HG02763 (cell line): ENCODE results near the gene SLF2.

Experiments used
- ATAC-seq: cut with Tn5 transposase; IDR thresholded peaks from one replicate; pipeline ENCODE4 v1.9.1; 2021; ENCODE audit warnings: mild to moderate bottlenecking, moderate library complexity; ENCODE audit not compliant: unreplicated experiment

SLF2 gene

DNA sequence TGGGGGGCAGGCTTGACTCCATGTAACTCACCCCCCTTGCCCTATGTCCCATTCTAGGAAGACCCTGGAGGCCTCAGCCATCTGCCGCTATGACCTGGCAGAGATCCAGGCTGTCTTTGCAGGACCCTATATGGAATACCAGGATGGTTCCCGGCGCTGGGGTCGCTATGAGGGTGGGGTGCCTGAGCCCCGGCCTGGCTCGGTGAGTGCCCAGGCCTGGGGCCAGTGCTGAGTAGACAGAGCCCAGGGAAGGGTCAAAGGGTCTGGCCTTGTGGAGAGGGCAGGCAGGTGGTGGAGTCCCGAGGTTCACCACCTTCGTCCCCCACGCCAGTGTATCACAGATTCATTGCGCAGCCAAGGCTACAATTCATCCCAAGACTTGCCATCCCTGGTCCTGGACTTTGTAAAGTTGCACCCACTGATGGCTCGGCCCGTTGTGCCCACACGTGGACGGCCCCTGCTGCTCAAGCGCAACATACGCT lies 67.1 kb downstream of the SLF2 start:
- no peak for ATAC-seq

DNA sequence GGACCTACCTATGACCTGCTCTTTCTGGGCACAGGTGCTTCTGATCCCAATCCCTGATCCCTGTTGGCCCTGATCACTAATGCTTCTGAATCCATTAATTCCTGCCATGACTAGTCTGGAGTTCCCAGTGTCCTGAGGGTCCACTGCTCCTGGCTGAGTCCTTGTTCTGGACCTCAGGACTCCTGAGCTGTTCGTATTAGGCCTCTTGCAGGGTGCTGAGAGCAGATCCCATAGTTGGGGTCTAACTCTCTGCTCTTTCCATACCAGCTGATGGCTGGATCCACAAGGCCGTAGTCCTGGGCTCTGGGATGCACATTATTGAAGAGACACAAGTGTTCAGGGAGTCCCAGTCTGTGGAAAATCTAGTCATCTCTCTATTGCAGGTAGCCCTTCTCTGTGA lies 67.5 kb downstream of the SLF2 start:
- ATAC-seq, result no peak

DNA sequence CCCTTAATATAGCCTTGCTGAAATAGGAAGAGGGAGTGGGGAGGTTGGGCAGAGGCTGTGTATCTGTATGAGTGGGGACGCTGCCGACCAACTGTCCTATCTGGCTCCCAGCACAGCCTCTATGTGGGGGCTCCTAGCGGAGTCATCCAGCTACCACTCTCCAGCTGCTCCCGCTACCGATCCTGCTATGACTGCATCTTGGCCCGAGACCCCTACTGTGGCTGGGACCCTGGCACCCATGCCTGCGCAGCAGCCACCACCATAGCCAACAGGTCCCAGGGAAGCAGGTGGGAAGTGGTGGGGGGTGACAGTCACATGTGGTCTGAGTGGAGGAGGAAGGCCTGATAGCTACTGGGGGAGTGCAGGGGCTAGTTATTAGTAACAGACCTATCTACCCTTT lies 67.9 kb downstream of the SLF2 start:
- ATAC-seq, result no peak

DNA sequence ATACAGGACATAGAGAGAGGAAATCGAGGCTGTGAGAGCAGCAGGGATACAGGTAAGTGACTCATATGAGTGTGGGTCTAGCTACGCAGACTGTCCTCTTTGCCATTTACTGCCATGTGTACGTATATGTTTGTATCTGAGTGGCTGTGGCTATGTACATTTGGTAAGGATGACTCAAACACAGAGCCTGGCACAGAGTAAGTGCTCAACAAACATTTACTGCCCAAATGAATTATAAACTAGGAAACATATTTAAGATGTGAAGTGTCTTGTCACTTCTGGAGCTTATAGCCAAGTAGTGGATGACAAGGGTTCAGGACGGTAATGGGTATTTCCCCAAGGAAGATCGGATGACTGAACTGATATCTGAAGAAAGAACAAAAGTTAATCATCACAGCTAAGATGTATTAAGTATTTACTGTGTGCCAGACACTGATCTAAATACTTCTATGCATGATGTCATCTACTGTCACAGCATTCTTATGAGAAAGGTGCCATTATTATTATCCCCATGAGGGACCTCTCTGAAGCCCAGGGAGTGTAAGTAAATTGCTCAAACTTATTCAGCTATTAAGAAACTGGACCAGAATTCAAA lies 68.5 kb downstream of the SLF2 start:
- ATAC-seq, result no peak

DNA sequence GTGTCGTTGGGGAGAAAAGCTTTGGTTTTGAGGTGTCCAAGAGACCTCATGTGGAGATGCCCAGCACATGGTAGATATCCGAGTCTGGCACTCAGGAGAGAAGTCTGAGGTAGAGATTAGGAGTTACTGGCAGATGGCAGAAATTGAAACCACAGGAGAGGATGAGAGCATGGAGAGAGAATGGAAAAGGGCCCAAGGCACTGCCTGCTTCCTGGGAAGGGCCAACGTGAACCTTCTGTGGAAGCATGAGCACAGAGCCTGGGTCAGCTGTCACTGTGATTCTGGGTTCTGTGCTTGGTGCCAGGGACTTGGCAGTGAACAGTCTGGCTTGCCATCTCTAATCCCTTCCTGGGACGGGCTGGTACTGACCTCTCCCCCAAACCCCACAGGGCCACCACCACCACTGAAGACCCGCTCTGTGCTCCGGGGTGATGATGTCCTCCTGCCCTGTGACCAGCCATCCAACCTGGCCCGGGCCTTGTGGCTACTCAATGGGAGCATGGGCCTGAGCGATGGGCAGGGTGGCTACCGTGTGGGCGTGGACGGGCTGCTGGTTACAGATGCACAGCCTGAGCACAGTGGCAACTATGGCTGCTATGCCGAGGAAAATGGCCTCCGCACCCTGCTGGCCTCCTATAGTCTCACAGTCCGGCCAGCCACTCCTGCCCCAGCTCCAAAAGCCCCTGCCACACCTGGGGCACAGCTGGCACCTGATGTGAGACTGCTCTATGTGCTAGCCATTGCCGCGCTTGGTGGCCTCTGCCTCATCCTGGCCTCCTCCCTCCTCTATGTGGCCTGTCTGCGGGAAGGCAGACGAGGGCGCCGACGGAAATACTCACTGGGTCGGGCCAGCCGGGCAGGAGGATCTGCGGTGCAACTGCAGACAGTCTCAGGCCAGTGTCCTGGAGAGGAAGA lies 70.4 kb downstream of the SLF2 start:
- ATAC-seq, result no peak

DNA sequence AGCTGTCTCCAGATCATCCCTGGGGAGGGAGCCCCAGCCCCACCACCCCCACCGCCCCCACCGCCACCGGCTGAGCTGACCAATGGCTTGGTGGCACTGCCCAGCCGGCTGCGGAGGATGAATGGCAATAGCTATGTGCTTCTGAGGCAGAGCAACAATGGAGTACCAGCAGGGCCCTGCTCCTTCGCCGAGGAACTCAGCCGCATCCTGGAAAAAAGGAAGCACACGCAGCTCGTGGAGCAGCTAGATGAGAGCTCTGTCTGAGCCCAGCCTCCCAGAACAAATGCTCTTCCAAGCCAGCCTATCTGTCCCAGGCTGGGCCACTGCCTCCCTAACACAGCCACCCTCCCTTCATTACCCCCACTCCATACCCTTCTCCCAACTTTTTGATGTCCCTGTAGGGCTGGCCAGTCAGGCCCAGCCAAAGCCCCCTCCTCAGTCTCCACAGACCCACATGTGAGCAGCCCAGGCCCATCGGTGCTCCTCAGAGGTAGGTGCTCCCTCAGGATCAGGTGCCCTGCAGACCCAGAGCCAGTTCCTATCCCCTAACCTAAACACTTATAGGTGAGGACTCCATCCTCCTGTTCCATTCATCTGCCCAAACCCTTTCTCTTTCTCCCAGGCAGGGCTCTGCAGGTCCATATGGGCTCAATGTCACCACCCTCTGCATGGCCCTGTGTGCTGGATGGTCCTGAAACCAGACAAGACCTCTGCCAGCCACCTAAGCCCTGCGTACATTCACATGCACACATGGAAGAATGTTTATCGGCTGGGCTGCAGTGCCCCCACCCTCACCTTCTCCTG lies 71.3 kb downstream of the SLF2 start:
- no peak for ATAC-seq

DNA sequence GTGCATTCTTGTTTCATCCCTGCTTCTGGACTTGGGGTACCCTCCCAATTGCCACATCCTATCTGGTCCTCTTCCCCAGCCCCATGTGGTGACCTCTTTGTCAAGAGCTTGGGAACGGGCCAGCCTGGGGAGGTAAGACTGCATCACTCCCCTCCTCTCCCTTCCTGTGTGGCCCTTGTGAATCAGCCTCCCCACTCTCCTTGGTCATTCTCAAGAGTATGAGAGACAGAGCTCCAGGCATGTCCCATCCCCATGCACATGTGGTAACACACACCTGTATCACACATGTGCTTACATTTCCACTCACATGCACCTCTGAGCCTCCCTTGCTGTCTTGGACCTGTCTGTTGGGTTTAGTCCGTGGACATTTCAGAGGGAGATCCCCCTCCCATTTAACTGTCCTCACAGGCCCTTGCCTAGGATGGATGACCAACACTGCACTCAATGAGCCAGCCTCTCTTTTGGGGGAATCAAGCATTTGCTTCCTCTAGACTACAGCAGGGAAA lies 72.0 kb downstream of the SLF2 start:
- ATAC-seq, result no peak

DNA sequence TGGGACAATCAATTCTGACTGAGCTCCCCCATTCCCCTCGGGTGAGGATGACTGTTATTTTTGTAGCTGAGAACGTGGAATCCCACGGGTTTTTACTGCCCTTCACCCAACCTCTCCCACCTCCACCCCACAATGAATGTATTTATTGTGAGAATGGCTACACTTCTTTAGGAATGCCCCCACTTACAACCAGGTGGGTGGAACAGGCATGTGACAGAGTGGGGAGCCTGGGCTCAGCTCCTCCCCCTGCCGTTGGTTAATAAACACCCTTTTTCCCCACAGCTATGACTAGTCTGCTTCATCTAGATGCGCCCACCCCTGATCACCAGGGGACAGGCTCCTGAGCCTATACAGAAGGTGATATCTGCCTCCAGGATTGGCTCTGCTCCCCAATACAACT lies 72.6 kb downstream of the SLF2 start:
- no peak for ATAC-seq

DNA sequence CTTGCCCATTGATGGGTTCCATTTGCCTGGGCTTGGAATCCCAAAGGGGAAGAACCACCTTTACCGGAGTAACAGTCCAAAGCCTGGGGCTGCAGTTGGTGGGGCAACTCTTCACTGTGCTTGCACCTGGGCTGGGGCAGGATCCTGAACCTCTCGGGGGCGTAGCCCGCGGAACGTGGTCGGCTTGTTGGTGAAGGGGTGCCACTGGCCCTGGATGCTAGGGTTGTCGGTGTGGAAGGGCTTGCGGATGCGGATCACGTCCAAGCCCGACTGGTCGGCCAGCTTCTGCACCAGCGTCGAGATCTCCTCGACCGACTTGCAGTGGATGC lies 73.8 kb downstream of the SLF2 start:
- ATAC-seq, result no peak

DNA sequence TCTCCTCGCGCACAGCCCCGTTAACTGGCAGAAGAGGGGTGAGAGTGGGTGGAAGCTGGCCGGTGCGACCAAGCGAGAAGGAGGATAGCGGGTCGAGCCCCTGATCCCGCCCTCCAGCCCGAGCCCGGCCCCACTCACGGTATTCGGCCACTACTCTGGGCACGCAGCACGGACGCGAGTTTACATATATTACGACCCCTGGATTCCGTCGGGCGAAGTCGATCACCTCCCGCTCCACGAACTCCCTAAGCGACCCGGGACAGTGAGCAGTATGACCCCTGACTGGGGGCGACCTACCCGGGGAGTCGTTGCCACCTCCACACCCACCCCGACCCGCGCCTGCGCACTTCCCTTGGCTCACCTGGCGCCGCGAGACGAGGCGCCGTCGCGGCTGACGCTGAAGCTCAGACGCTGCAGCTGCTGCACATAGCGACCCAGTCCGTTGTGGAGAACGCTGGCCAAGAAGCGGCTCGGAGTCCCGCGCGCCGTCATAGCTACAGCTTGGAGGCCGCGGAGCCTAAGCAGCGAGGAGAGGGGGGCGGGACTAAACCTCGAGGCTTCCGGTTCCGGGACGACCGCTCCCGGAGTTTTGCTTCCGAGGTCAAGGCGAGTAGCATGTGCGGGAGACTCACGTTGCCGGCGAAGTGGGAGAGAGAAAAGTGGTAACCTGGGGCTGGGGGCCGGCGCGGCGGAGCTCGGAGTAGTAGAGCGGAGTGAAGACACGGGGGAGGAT lies 74.4 kb downstream of the SLF2 start, which contains the start of the genes MRPL43 and TWNK:
Gene MRPL43 (minus strand): TSS at position 546 of the 733 bp plus-strand sequence. CDS start 54 bp downstream, at position 492.
Gene TWNK (plus strand): TSS at position 592 of the 733 bp plus-strand sequence. CDS start 668 bp downstream, outside the sequence.
- ATAC-seq, result peak; percentile 75

DNA sequence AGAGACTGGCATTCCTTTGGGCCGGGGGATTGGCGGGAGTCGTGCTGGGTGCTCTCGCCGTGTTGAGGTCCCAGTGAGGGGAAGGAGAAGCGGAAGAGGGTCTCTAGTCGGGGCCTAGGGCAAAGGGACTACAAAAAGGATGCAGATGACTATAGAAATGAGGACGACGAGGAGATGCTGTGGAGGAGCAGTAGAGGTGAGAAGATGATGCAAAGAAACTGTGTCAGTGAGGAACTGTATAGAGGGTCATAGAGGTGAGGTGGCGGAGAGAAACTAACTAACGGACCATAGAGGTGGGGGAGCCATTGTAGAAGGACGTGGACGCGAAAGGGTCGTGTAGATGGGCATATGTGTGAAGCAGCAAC lies 74.9 kb downstream of the SLF2 start:
- ATAC-seq, result no peak

DNA sequence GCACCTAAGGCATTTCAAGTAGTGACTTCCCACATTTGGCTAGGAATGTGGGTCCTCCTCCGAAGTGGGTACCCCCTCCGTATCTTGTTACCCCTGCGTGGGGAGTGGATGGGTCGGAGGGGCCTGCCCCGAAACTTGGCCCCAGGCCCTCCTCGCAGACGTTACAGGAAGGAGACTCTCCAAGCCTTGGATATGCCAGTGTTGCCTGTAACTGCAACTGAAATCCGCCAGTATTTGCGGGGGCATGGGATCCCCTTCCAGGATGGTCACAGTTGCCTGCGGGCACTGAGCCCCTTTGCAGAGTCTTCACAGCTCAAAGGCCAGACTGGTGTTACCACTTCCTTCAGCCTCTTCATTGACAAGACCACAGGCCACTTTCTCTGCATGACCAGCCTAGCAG lies 75.4 kb downstream of the SLF2 start:
- ATAC-seq, result no peak

DNA sequence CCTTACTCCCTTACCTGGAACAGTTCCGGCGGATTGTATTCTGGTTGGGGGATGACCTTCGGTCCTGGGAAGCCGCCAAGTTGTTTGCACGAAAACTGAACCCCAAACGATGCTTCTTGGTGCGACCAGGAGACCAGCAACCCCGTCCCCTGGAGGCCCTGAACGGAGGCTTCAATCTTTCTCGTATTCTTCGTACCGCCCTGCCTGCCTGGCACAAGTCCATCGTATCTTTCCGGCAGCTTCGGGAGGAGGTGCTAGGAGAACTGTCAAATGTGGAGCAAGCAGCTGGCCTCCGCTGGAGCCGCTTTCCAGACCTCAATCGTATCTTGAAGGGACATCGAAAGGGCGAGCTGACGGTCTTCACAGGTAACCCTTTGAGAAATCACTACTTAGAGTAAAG lies 76.3 kb downstream of the SLF2 start:
- no peak for ATAC-seq

DNA sequence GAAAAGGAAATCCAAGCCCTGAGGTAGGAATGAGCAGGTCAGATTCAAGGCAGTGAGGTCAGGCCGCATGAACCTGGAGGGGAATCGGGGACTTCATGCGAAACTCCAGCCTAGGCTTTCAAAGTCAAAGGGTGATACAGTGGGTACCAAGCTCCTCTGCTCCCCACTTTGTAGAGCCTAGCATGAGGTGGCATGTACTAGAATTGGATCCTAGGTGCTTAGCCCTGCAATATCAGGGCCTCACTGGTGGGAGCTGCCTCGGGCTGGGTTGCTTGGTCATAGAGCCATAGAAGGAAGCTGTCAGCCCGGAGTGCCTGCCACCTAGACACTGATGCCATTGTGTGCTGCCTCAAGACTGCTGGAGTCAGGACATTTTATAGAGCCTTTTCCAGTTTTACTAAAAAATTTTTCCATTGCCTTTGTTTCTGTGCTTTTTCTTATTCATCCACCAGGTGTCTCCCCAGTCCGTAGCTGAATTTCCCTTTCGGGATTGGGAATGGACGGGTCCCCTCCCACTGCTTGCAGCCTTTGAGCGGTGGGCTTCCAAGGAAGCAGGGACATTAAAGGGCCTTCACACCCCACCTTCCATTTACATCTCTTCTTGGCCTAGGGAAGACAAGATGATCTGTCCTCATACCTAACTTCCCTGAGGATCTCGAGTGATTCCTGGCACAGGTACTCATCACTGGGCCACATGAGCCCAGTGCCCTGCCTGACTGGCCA lies 81.4 kb downstream of the SLF2 start:
- ATAC-seq, result no peak

DNA sequence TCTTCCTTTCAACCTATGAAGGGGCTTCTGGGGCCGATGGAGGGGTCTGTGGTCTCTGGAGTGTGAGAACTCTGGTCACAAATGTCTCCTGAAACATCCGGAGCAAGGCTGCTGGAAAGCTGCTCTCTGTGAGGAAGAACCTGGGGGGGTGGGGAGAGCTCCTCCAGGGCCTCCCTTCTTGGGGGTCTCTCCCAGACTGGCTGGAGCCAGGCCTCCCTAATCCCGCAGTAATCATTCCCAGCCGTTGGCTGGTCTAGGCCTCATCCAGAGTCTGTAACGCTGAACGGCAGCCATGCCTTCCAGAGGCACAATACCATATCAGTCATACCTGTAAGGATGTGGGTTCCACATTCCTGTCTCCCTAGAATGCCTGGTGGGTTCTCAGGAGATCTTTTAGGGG lies 82.4 kb downstream of the SLF2 start:
- no peak for ATAC-seq

DNA sequence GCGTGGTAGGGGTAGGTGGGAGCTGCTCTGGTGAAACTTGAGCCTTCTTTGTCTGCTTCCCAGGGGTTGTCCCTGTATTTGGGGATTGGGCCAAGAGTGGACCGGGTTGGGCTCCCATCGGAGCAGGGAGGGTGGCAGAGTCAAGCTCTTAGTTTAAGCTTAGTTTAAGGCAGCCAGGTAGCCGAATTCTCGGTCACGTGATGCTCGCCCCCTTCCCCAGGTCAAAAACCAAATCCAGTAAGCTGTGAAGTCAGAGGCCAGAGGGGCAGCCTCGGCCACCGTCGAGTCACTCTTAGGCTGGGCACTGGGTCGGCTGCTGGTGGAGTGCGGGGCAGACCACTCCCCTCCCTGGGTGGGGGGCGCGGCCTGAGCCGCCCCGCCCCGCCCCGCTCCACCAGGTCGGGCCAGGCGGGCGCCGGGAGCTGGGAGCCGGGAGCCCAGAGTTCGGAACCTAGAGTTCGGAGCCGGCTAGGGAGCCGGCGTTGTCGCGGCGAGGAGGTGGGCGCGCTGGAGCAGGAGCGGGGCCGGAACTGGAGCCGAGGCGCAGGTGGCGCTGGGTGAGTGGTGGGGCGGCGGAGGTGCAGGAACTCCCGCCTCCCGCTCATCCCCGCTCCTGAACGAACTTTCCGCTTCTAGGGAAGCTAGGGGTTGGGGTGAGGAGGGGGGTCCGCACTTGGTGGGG lies 84.1 kb downstream of the SLF2 start:
- peak; percentile 9 for ATAC-seq

DNA sequence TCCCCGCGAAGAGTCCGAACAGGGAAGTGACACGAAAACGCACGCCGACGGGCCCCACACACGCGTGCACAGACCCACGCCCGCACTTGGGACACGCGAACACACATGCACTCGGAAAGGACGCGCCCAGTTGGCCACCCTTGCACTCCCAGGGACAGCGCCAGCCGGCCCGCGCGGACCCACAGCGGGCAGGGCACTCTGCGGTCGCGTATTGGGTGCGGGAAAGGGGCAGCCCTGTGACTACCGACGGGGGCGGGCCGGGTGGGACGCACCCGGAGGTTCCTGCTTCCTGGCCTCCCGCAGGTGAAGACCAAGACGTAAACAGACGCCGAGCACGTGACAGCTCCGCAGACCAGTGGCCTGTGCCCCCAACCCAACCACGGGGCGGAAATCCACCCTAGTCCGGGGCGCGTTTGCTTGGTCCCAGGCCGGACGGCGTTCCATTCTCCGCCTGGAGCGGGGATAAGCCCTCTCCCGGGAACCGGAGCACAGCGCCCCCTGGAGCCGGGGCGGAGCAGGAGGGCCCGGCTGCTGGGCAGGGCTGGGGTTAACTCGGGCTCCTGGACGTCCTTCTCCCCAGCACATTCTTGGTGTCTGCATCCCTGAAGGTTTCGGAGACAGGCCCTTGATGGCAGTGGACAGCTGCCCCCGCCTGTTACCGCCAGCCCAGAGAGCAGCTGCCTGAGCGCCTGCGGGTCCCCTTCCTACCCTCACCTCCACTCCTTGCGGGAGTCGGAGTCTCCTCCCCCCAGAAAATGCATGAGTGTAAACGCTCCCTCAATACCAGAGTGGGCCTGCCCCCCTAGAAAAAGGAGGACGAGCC lies 84.8 kb downstream of the SLF2 start:
- ATAC-seq, result peak; percentile 33

DNA sequence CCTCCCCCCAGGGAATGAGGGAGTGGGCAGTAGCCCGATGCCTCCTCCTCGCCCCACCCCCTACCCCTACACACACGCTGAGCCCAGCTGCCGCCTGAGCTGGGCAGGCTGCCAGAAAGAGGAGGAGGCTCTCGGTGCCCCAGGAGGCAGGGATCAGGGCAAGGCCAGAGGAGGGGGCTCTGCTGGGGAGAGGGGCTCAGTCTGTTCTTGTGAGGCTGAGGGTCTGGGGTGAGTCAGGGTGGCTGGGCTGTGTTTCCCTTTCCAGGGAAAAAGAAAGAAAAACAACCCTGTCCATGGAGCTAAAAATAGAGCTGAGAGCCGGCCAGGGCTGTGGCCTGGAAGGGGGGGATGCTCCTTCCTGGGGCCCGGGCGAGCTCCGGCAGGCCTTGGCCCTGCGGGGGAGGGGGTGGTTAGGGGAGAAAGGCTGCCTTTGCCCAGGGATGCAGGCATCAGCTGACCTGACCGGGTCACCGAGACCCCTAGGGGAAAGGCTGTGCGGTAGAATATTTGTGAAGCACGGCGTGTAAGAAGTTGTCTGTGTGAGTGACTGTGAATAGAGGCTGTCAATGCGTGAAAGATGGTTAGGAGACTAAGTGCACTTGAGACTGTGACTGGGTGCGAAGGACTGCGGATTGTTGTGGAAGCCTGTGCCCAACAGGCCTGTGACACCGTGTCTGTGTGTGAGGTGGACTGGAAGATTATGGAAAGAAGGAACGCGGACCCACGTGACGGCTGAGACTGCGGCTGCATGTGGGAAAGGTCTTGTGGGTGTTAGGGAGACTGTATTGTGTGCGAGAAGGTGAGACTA lies 85.6 kb downstream of the SLF2 start:
- ATAC-seq, result peak; percentile 31
